GM12874 (cell line): ENCODE results near the gene RNASEH1.

Source experiments
- TF ChIP-seq, protein P1 (sequence below): IDR thresholded peaks from 2 replicates; pipeline ENCODE4 v1.5.1; 2011; ENCODE audit warnings: low read depth, mild to moderate bottlenecking, control low read depth, low read length, moderate library complexity; ENCODE audit not compliant: insufficient read depth

Gene RNASEH1

GRCh38 chr2:3587021-3587420 lies 28.9 kb upstream of the RNASEH1 start:
- TF ChIP-seq, protein P1, sequence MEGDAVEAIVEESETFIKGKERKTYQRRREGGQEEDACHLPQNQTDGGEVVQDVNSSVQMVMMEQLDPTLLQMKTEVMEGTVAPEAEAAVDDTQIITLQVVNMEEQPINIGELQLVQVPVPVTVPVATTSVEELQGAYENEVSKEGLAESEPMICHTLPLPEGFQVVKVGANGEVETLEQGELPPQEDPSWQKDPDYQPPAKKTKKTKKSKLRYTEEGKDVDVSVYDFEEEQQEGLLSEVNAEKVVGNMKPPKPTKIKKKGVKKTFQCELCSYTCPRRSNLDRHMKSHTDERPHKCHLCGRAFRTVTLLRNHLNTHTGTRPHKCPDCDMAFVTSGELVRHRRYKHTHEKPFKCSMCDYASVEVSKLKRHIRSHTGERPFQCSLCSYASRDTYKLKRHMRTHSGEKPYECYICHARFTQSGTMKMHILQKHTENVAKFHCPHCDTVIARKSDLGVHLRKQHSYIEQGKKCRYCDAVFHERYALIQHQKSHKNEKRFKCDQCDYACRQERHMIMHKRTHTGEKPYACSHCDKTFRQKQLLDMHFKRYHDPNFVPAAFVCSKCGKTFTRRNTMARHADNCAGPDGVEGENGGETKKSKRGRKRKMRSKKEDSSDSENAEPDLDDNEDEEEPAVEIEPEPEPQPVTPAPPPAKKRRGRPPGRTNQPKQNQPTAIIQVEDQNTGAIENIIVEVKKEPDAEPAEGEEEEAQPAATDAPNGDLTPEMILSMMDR: no peak

- TF ChIP-seq, protein P1: no peak
Observed at GRCh38 chr2:3586220-3586619, 28.1 kb upstream of the RNASEH1 start.

DNA sequence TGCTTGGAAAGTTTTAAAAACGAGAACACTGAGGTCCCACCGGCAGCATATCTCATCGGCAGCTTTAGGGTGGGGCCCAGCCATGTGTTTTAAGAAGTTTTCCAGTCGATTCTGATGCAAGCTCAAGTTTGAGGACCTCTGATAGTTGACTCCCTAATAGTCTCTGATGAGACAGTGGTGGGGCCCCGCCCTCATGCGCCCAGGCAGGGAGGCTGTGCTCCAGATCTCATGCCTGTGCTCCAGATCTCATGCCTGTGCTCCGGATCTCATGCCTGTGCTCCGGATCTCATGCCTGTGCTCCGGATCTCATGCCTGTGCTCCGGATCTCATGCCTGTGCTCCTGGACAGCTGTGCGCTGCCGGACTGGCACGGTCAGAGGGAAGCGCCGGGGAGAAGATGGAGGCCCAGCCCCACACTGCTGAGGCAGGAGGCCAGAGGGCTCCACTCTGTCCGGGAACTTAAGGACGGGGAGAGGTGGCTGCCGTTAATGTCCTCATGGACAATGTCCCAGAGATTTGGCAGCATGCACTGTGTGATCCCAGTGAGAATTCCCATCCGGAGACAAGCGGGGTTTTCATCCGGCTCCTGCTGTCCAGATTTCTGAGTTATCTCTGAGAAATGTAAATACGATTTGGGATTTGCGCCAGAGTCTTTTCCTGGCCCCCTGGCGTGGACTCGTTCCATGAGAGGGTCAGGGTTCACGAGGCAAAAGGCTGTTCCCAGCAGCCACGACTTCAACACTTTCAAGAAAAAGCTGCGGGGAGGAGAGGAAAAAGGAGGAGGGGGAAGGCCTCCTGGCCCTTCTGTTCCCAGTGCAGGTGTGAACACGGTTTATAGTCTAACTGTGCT lies 27.4 kb upstream of the RNASEH1 start:
- TF ChIP-seq, protein P1: no peak

DNA sequence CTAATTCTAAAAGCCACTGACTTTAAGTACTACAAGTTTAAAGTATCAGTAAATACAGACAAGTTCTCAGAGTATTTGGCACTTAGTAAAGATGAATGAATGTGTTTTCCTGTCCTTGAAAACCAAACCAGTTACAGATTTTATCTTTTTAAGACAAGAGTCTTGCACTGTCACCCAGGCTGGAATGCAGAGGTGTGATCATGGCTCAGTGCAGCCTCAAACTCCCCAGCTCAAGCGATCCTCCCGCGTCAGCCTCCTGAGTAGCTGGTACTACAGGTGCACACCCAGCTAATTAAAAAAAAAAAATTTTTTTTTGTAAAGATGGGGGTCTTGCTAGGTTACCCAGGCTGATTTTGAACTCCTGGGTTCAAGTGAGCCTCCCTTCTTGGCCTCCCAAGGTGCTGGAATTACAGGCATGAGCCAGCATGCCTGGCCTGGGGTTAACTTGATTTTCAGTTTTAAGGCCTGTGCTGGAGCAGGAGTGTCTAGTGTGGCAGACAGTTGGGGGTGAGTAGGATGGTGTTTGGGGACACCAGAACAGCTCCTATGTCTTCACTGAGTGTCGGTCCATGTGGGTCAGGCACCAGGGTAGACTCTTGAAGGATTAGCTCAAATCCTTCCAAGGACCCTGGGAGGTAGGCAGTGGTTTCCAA lies 26.6 kb upstream of the RNASEH1 start:
- TF ChIP-seq, protein P1: no peak

GRCh38 chr2:3584076-3584475 lies 25.9 kb upstream of the RNASEH1 start:
- TF ChIP-seq, protein P1: no peak

DNA sequence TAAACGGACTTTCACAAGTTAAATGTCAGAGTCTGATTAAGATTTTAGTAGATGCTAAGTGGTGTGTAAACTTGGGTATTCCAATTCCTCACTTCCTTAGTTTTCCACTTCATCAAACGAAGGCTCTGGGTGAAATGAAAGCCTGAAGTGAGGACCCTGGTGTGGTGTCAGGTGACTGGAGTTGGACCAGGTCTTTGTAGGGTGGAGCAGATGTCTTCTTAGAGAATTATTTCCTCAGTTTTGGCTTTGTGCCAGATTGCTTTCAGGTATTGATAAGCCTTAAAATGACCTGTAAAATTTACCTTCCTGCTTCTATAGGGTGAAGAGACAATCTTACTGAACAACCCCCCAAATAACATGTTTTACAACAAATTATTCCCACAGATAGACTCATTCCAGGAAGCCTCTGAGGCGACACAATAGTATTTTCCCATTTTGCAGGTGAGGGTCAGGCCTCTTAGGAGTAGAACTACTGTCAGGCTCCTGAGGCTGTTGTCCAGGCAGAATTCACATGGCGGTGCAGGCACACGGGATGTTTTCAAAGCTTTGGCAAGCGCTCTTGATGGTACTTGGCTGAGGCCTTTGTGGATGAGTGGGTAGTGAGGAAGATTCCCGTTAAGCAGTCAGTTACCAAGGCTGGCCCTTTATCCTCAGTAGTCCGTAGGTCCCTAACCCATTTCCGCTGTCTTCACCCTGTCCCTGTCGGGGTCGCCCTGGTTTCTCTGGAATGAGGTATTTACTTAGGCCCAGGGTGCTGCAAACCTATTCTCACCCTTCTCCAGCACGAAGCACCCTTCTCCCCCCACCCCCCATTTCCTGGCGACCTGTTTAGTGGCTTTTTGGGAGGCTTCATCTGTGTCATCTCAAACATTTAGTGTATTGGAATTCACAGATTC lies 23.5 kb upstream of the RNASEH1 start:
- TF ChIP-seq, protein P1: no peak

DNA sequence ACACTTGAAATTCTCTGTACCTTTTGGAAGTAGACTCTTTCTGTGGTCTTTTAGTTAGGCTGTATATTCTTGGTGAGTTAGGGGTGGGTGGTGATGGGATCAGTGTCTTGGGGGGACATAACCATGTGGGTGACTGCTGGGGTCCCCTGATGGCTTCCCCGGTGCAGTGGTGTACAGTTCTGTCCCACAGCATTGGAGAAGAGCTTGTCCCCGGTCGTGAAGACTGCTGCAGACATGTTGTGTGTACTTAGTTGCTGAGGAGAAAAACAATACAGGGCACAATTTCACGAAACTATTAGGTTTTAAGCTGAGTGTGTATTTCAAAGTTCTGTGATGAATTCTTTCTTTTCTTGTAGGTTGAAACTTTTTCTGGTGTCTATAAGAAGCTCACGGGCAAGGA lies 22.3 kb upstream of the RNASEH1 start:
- TF ChIP-seq, protein P1: no peak
